T-helper 1 cell treated with Interleukin-12 subunit alpha and Interleukin-12 subunit beta and Interleukin-4 antibody, amounts not matched to agents 30 ng/mL and 1 ng/mL, for 36 hours (primary cell): ENCODE results near the gene CSF1. TPM values are rescaled to one million over a fixed set of nuclear protein-coding genes. Genes with fewer than 3 reads are reported as not detected.

Experiments
- intact Hi-C: fragments of 100-400 bp; cut with micrococcal nuclease; formaldehyde crosslinking; loops from one replicate; pipeline ENCODE4 v1.15.1; 2024
- total RNA-seq: library from RNA; stranded (reverse); gene quantifications from 2 replicates; pipeline ENCODE4 v1.2.3, GENCODE V29; 2022

The CSF1 gene
- total RNA-seq, 1 donor from 2014 or later: 216 TPM

GRCh38 chr1:109901141-109901523 lies 9.5 kb upstream of the CSF1 start:
- intact Hi-C loops: loop anchor here (10.0 kb wide), 1 partner anchor 974 kb away; the partner anchor contains the start of gene CD53

GRCh38 chr1:109901524-109902145 lies 9.0 kb upstream of the CSF1 start:
- intact Hi-C loops: loop anchor here (10.0 kb wide), 1 partner anchor 973 kb away; the partner anchor contains the start of gene CD53

GRCh38 chr1:109902204-109902985 lies 8.3 kb upstream of the CSF1 start:
- intact Hi-C loops: loop anchor here (10.0 kb wide), 1 partner anchor 972 kb away; the partner anchor contains the start of gene CD53

- intact Hi-C loops: loop anchor here (10.0 kb wide), 1 partner anchor 971 kb away; the partner anchor contains the start of gene CD53
Observed at GRCh38 chr1:109903376-109903930, 7.2 kb upstream of the CSF1 start.

GRCh38 chr1:109904105-109904817 lies 6.4 kb upstream of the CSF1 start:
- intact Hi-C loops: loop anchor here (10.0 kb wide), 1 partner anchor 971 kb away; the partner anchor contains the start of gene CD53

- intact Hi-C loops: loop anchor here (10.0 kb wide), 1 partner anchor 969 kb away; the partner anchor contains the start of gene CD53
Observed at GRCh38 chr1:109905491-109905890, 5.2 kb upstream of the CSF1 start.

GRCh38 chr1:109906160-109906838 lies 4.3 kb upstream of the CSF1 start:
- intact Hi-C loops: loop anchor here (1.0 to 10.0 kb wide), 7 partner anchors 10 to 969 kb away; partner anchors contain the start of genes AHCYL1, CD53 and STRIP1

GRCh38 chr1:109906839-109907180 lies 3.8 kb upstream of the CSF1 start:
- intact Hi-C loops: loop anchor here (1.0 to 10.0 kb wide), 7 partner anchors 11 to 968 kb away; partner anchors contain the start of genes AHCYL1, CD53 and STRIP1

- intact Hi-C loops: loop anchor here (2.0 to 10.0 kb wide), 3 partner anchors 128 to 968 kb away; partner anchors contain the start of genes CD53 and STRIP1
Observed at GRCh38 chr1:109907190-109907774, 3.4 kb upstream of the CSF1 start.

GRCh38 chr1:109908836-109909235 lies 1.8 kb upstream of the CSF1 start:
- intact Hi-C loops: loop anchor here (10.0 kb wide), 1 partner anchor 966 kb away; the partner anchor contains the start of gene CD53

- intact Hi-C loops: loop anchor here (10.0 kb wide), 1 partner anchor 965 kb away; the partner anchor contains the start of gene CD53
Observed at GRCh38 chr1:109909561-109909960, 1.1 kb upstream of the CSF1 start.

- intact Hi-C loops: loop anchor here (1.0 to 10.0 kb wide), 5 partner anchors 39 to 266 kb away; partner anchors contain the start of gene AHCYL1
Observed at GRCh38 chr1:109910963-109911798, 532 bp downstream of the CSF1 start.

GRCh38 chr1:109912214-109912861 lies 1.7 kb downstream of the CSF1 start:
- intact Hi-C loops: loop anchor here (5.0 to 10.0 kb wide), 2 partner anchors 40 to 268 kb away; no protein-coding TSS in a partner anchor

GRCh38 chr1:109912873-109913272 lies 2.2 kb downstream of the CSF1 start:
- intact Hi-C loops: loop anchor here (5.0 to 10.0 kb wide), 2 partner anchors 41 to 268 kb away; no protein-coding TSS in a partner anchor

- intact Hi-C loops: loop anchor here (5.0 to 10.0 kb wide), 2 partner anchors 41 to 269 kb away; no protein-coding TSS in a partner anchor
Observed at GRCh38 chr1:109913360-109913879, 2.8 kb downstream of the CSF1 start.

GRCh38 chr1:109914587-109915240 lies 4.1 kb downstream of the CSF1 start:
- intact Hi-C loops: loop anchor here (5.0 to 10.0 kb wide), 2 partner anchors 42 to 270 kb away; no protein-coding TSS in a partner anchor
